ENCODE results near the gene SVIL. TPM values are rescaled to one million over a fixed set of nuclear protein-coding genes. Genes with fewer than 3 reads are reported as not detected.
"Not testable (repeated sequence)": the region's sequence is repeated elsewhere in the genome, so short reads cannot be mapped to it uniquely, and the experiment has no call there.

SVIL gene
- total RNA-seq, 1 donor from 2014 or later: 202 TPM

- DNase-seq (ENCODE audit: low read depth): peak; percentile 86
Observed at GRCh38 chr10:29648983-29649268, 14.2 kb upstream of the SVIL start.

GRCh38 chr10:29648114-29648982, 13.6 kb upstream of the SVIL start:
- DNase-seq (ENCODE audit: low read depth): no peak

GRCh38 chr10:29647478-29647877, 12.7 kb upstream of the SVIL start:
- DNase-seq (ENCODE audit: low read depth): no peak

- DNase-seq (ENCODE audit: low read depth): no peak
Observed at GRCh38 chr10:29646960-29647461, 12.2 kb upstream of the SVIL start.

- peak; percentile 21 for DNase-seq (ENCODE audit: low read depth)
Observed at GRCh38 chr10:29646238-29646902, 11.6 kb upstream of the SVIL start.

- no peak for DNase-seq (ENCODE audit: low read depth)
Observed at GRCh38 chr10:29643771-29644501, 9.2 kb upstream of the SVIL start.

- peak; percentile 34 for DNase-seq (ENCODE audit: low read depth)
Observed at GRCh38 chr10:29642990-29643389, 8.2 kb upstream of the SVIL start.

GRCh38 chr10:29637537-29637936, 2.8 kb upstream of the SVIL start:
- no peak for DNase-seq (ENCODE audit: low read depth)

GRCh38 chr10:29636178-29636577, 1.4 kb upstream of the SVIL start:
- DNase-seq (ENCODE audit: low read depth): peak; percentile 64

- DNase-seq (ENCODE audit: low read depth): peak; percentile 85
Observed at GRCh38 chr10:29635711-29636144, 957 bp upstream of the SVIL start.

- peak; percentile 64 for DNase-seq (ENCODE audit: low read depth)
Observed at GRCh38 chr10:29634105-29634504, 666 bp downstream of the SVIL start.

- no peak for DNase-seq (ENCODE audit: low read depth)
Observed at GRCh38 chr10:29631049-29631339, 3.8 kb downstream of the SVIL start.

- DNase-seq (ENCODE audit: low read depth): no peak
Observed at GRCh38 chr10:29630205-29631048, 4.3 kb downstream of the SVIL start.

- no peak for DNase-seq (ENCODE audit: low read depth)
Observed at GRCh38 chr10:29628912-29629526, 5.8 kb downstream of the SVIL start.

GRCh38 chr10:29628311-29628710, 6.5 kb downstream of the SVIL start:
- no peak for DNase-seq (ENCODE audit: low read depth)

- DNase-seq (ENCODE audit: low read depth): peak; percentile 36
Observed at GRCh38 chr10:29627201-29628132, 7.3 kb downstream of the SVIL start.

GRCh38 chr10:29624357-29624756, 10.4 kb downstream of the SVIL start:
- not testable (repeated sequence) for DNase-seq (ENCODE audit: low read depth)

- peak; percentile 90 for DNase-seq (ENCODE audit: low read depth)
Observed at GRCh38 chr10:29623797-29624196, 11.0 kb downstream of the SVIL start.

GRCh38 chr10:29622382-29622922, 12.3 kb downstream of the SVIL start:
- DNase-seq (ENCODE audit: low read depth): no peak

- peak; percentile 88 for DNase-seq (ENCODE audit: low read depth)
Observed at GRCh38 chr10:29621161-29621560, 13.6 kb downstream of the SVIL start.

Data from renal cortical epithelial cell (primary cell).